Choroid plexus epithelial cell (primary cell): ENCODE data around the gene PIGO.

ENCODE experiments used
- DNase-seq: peaks from one replicate; pipeline ENCODE4 v3.0.0-alpha.2; 2010; ENCODE audit warnings: low read depth
- H3K4me3 ChIP-seq: 2 replicates; pipeline ENCODE4 v1.5.1; 2011; ENCODE audit warnings: low read depth, mild to moderate bottlenecking, control low read depth, low read length, moderate library complexity
- CTCF ChIP-seq: conservative IDR thresholded peaks from 2 replicates; pipeline ENCODE4 v1.5.1; 2011; ENCODE audit warnings: low read depth, mild to moderate bottlenecking, control low read depth, inconsistent platforms, low read length, moderate library complexity

Gene PIGO

DNA sequence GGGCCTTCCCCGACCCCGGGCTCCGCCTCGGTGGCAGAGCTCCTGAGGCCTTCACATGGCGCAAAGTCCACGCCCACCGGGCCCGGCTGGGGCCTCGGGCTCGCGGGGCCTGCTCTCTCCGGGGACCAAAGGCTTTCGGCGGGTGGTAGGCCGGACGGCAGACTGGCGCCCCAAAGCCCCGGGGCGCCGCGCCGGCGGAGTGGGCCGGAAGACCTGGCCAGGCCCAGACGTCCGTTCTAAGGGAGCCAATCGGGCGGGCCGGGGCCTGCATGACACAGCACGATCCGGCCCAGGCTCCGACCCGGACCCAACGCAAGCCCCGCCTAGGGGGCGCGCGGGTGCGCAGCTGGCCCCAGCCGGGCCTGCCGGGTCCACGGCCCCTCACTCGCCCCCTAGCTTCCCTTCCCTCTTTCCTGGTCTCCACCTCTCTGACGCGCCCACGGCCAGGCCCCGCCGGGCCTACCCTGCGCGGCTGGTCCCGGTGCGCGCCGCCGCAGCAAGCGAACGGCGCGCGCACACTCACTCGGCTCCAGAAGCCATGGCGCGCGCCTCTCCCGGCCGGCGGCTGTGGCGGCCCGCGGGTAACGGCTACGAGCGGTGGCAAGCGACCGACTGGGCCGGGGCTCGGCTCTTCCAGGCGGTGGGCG is 24.5 kb downstream of the PIGO start:
- peak; percentile 91 for DNase-seq
- TF ChIP-seq CTCF = peak; percentile 25
- peak overlapping the region; percentile 100 for H3K4me3 ChIP-seq

DNA sequence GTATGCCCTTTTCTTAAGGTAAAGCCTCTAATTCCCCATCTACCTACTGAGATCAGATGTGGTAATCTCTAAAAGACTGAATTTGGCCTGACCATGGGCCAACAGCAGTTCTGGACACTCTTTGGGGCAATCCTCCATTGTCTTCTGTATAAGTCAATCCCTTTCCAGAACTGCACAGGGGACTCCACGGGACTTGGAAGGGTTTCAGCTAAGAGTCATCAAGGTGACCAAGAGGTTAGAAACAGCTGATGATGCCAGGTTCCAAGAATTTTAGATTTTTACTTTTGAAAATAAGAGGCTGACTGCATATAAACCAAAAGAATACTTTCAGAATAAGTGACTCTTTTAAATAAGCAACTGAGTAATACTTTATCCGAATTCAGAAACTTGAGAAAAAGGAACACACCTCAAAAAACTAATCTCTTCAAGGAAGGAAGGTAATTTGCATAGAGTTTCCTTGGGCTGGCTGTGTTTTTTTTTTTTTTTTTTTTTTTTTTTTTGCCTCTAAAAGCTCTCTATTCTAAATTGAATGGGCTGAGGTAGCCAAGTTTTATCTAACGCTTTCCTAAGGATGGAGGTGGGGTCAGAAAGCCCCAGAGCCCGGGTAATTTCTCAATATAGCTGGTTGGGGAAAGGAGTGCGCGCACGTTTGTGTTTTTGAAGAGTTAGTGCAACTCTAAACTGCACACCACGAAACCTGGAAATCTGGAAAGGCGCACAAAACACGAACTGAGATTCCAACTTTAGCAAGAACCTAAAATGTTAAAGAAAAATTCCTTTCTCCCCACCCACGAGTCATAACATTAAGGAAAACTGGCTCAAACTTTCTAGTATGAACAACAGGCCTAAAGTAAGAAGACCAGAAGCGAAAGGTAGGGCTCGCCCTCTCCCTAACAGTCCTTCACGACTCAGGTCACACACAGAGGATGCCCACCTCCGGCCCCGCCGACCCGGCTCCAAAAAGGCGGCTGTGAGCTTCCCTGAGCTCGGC is 25.3 kb downstream of the PIGO start:
- H3K4me3 ChIP-seq = peak overlapping the region; percentile 100
- DNase-seq = peak; percentile 49
- TF ChIP-seq CTCF = no peak

DNA sequence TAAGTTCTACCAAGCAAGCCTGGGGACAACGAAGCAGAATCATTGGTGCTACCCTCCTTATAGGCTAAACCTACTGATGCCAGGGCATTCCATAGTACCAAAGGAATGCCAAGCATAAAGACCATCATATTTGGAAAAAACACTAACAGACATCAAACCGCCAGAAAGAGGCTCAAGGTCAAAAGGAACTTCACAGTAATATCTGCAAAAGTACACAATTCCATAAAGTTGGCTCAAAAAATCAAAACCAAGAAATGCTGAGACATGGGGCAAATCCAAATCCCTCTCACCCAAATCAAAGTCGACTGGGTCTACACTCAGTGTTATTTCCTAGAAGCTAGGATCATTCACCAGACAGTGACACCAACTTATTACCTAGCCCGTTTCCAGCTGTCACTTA is 27.4 kb downstream of the PIGO start:
- H3K4me3 ChIP-seq = no peak overlapping the region
- DNase-seq = no peak
- no peak for TF ChIP-seq CTCF

- no peak overlapping the region for H3K4me3 ChIP-seq
- no peak for TF ChIP-seq CTCF
- no peak for DNase-seq
Measured at GRCh38 chr9:35067056-35067455, 29.3 kb downstream of the PIGO start.

DNA sequence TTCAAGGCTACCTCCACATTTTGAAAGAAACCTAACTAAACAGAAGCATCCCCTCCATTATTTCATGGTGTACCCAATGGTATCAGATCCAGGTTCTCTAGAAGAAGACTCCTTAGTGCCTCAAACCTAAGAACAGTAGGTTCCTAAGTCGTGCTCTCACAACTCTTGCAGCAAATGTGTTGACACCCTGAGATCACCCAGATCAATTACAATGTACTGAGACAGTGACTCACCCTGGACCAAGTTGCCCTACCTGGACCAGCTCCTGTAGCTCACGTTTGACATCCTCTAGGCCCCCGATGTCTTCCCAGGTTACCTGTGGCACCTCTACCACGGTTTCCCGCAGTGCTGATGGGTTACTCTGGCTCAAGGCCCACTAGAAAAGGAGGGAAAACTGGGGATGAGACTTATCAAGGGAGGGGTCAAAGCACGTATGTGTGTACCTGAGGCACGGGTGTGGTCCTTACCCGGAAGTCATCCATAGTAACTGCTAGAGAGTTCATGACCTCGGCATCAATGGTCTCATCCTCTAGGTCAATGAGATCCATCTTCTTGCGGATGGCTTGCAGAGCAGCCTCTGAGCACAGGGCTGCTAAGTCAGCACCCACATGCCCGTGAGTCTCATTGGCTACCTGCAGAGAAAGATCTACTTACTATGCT is 35.7 kb downstream of the PIGO start:
- DNase-seq = no peak
- no peak for TF ChIP-seq CTCF
- no peak overlapping the region for H3K4me3 ChIP-seq

DNA sequence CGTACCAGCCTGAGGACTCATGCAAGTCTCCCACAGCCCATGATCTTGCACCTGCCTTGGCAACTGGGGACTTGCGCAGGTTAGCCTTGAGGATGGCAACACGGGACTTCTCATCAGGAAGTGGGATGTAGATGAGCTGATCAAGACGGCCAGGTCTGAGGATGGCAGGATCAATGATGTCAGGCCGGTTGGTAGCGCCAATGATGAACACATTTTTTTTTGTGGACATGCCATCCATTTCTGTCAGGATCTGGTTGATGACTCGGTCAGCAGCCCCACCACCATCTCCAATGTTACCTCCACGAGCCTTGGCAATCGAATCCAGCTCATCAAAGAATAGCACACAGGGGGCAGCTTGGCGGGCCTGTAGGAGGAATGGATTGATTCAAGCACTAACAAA is 37.0 kb downstream of the PIGO start:
- no peak overlapping the region for H3K4me3 ChIP-seq
- TF ChIP-seq CTCF = no peak
- DNase-seq = no peak
